Measurements from ENCODE around the gene RRN3. TPM values are rescaled to one million over a fixed set of nuclear protein-coding genes. Genes with fewer than 3 reads are reported as not detected.
"Not testable (repeated sequence)": the region's sequence is repeated elsewhere in the genome, so short reads cannot be mapped to it uniquely, and the experiment has no call there.

Gene RRN3
- total RNA-seq, 1 experiment from 2014 or later, result 57.7 TPM

- DNase-seq (ENCODE audit: low read depth, low spot score); H3K27me3 ChIP-seq (ENCODE audit: insufficient read depth, low read length); POLR2A ChIA-PET; H3K9me3 ChIP-seq (ENCODE audit: control insufficient read depth in 1 of 2, insufficient read depth in 1 of 2, low read depth in 1 of 2, low read length in 2 of 2); RAD21 ChIA-PET (ENCODE audit: low non-redundant PET in 1 of 2, low total read pairs in 2 of 2, uncharacterized antibody in 2 of 2, unreplicated experiment in 2 of 2); BruUV-seq (replicated peaks); intact Hi-C loops (cut with micrococcal nuclease); CTCF ChIA-PET; H3K27ac ChIP-seq (ENCODE audit: low read depth, low read length); H3K4me2 ChIP-seq (ENCODE audit: low read length); H3K4me1 ChIP-seq (ENCODE audit: control insufficient read depth in 1 of 2, insufficient read depth in 2 of 2, low read length in 2 of 2); H2AFZ ChIP-seq (ENCODE audit: low read depth, low read length, poor library complexity, severe bottlenecking); H3K4me3 ChIP-seq (replicated peaks in 1 of 2; ENCODE audit: low read depth in 1 of 2, low read length in 2 of 2); H3K9me2 ChIP-seq (ENCODE audit: insufficient read depth); H3K36me3 ChIP-seq (ENCODE audit: control insufficient read depth in 1 of 2, insufficient read depth in 2 of 2, low read length in 2 of 2); H3K79me2 ChIP-seq (ENCODE audit: insufficient read depth, low read length); H4K20me1 ChIP-seq (ENCODE audit: insufficient read depth); H3K9ac ChIP-seq (ENCODE audit: low read length); ATAC-seq: not testable (repeated sequence)
Observed at GRCh38 chr16:15142891-15143600, 49.0 kb upstream of the RRN3 start.

DNA sequence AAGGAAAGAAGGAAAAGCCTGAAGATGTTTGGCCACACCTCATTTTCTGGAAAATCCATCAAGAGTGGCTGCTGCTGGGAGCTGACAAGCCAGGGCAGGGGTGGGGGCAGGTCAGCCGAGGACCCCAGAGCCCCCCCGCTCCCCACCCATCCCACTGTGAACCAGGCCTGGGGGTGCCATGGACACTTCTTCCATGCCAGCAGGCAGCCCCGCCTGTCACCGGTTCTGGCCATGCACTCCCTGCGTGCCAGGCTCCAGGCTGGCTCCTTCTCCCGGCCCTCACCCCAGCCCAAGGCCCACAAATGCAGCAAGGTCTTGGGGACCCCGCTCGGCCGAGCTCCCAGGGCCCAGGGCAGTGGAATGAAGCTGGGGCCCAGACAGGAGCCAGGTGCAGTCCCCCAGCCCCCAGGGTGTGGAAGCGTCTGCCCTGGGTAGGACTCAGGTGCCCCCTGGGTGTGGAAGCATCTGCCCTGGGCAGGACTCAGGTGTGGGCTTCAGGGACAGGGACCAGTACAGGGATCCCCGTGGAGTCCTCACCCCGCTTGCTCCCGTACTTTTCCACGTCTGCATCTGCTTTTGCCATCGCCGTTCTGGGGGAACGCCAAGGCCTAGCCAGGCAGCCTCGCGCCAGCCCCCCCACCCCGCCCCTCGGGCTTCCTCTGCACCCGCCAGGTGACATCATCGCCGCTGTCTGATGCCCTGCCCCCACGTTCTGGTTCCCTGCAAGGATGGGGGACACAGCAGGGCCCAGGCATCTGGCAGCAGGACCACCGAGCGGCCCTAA is 48.2 kb upstream of the RRN3 start:
- H3K4me3 ChIP-seq (replicated peaks in 1 of 2; ENCODE audit: low read depth in 1 of 2, low read length in 2 of 2); H3K27ac ChIP-seq (ENCODE audit: low read depth, low read length); POLR2A ChIA-PET; RAD21 ChIA-PET (ENCODE audit: low non-redundant PET in 1 of 2, low total read pairs in 2 of 2, uncharacterized antibody in 2 of 2, unreplicated experiment in 2 of 2); ATAC-seq; CTCF ChIA-PET; H2AFZ ChIP-seq (ENCODE audit: low read depth, low read length, poor library complexity, severe bottlenecking); H3K9me2 ChIP-seq (ENCODE audit: insufficient read depth); H3K9ac ChIP-seq (ENCODE audit: low read length); H4K20me1 ChIP-seq (ENCODE audit: insufficient read depth); H3K9me3 ChIP-seq (ENCODE audit: control insufficient read depth in 1 of 2, insufficient read depth in 1 of 2, low read depth in 1 of 2, low read length in 2 of 2); intact Hi-C loops (cut with micrococcal nuclease); BruUV-seq (replicated peaks); H3K79me2 ChIP-seq (ENCODE audit: insufficient read depth, low read length); DNase-seq (ENCODE audit: low read depth, low spot score); H3K4me1 ChIP-seq (ENCODE audit: control insufficient read depth in 1 of 2, insufficient read depth in 2 of 2, low read length in 2 of 2); H3K27me3 ChIP-seq (ENCODE audit: insufficient read depth, low read length); H3K36me3 ChIP-seq (ENCODE audit: control insufficient read depth in 1 of 2, insufficient read depth in 2 of 2, low read length in 2 of 2); H3K4me2 ChIP-seq (ENCODE audit: low read length): not testable (repeated sequence)

Data from HCT116 (cell line).